K562 (cell line): ENCODE measurements around the gene CHCHD1. TPM values are rescaled to one million over a fixed set of nuclear protein-coding genes. Genes with fewer than 3 reads are reported as not detected.
A peak's percentile ranks its signal among the peaks of the same experiment; 100 is the strongest.

Experiments used
- ASH1L ChIP-seq: fragments of 450-650 bp; IDR thresholded peaks from 2 replicates; pipeline ENCODE4 v1.6.1; 2018; ENCODE audit warnings: borderline replicate concordance, mild to moderate bottlenecking, low read depth; ENCODE audit not compliant: partially characterized antibody
- BCL6 ChIP-seq: fragments of 250-450 bp; sonication (Bioruptor Pico); IDR thresholded peaks from 2 replicates; pipeline ENCODE4 v1.4.0; 2020
- C11orf30 ChIP-seq: fragments of 450-650 bp; IDR thresholded peaks from 2 replicates; pipeline ENCODE4 v1.6.1; 2016; ENCODE audit warnings: low read depth, mild to moderate bottlenecking
- FIP1L1 ChIP-seq: fragments of 200-400 bp; formaldehyde crosslinking; IDR thresholded peaks from 2 replicates; pipeline ENCODE4 v1.6.1; 2018; ENCODE audit warnings: mild to moderate bottlenecking, low read depth, low read length; ENCODE audit not compliant: poor library complexity, severe bottlenecking
- HNRNPK ChIP-seq: fragments of 200-400 bp; formaldehyde crosslinking; IDR thresholded peaks from one replicate; pipeline ENCODE4 v1.6.1; 2018; ENCODE audit warnings: mild to moderate bottlenecking, low read depth, low read length; ENCODE audit not compliant: poor library complexity, severe bottlenecking
- IRF2 ChIP-seq: sonication (generic); formaldehyde crosslinking; IDR thresholded peaks from 2 replicates; pipeline ENCODE4 v1.8.1; 2022; ENCODE audit warnings: mild to moderate bottlenecking, missing genetic modification reagents
- KAT7 ChIP-seq: sonication (generic); formaldehyde crosslinking; IDR thresholded peaks from 2 replicates; pipeline ENCODE4 v1.8.0; 2022; ENCODE audit warnings: missing genetic modification reagents, mild to moderate bottlenecking, borderline replicate concordance
- MAFK ChIP-seq: IDR thresholded peaks from 2 replicates; pipeline ENCODE4 v1.6.1; 2011; ENCODE audit warnings: low read length, improper control_type of control experiment
- NCOA2 ChIP-seq, 2 experiments: fragments of 450-650 bp; IDR thresholded peaks; 2 replicates each; pipeline ENCODE4 v1.6.1; 2018; ENCODE audit warnings: mild to moderate bottlenecking in 2 of 2, moderate library complexity in 1 of 2; ENCODE audit not compliant: partially characterized antibody in 2 of 2
- NFIC ChIP-seq: fragments of 450-650 bp; IDR thresholded peaks from 2 replicates; pipeline ENCODE4 v1.6.1; 2017; ENCODE audit warnings: mild to moderate bottlenecking, inconsistent platforms
- NR2C1 ChIP-seq, 2 experiments: fragments of 450-650 bp; IDR thresholded peaks; 2 replicates each; pipeline ENCODE4 v1.6.1; 2017; ENCODE audit warnings: mild to moderate bottlenecking in 2 of 2, antibody characterized with exemption in 1 of 2, inconsistent platforms in 1 of 2, missing compliant biosample characterization in 1 of 2, missing genetic modification characterization in 1 of 2
- NR4A1 ChIP-seq, 2 experiments: fragments of 250-450 bp in 1 of 2; fragments of 450-650 bp in 1 of 2; sonication (Bioruptor Pico) in 1 of 2; IDR thresholded peaks; 2 replicates each; pipeline versions ENCODE4 v1.4.0 to v1.6.1; 2016 to 2020; ENCODE audit warnings: mild to moderate bottlenecking in 2 of 2, missing compliant biosample characterization in 1 of 2, missing genetic modification characterization in 1 of 2, moderate library complexity in 1 of 2
- POLR2A ChIP-seq: fragments of 450-650 bp; conservative IDR thresholded peaks from 2 replicates; pipeline ENCODE4 v1.6.1; 2016
- POLR2AphosphoS5 ChIP-seq: IDR thresholded peaks from 2 replicates; pipeline ENCODE4 v1.6.1; 2011; ENCODE audit warnings: mild to moderate bottlenecking, low read depth, low read length, moderate library complexity; ENCODE audit not compliant: control insufficient read depth, insufficient read depth
- POLR2H ChIP-seq: IDR thresholded peaks from 2 replicates; pipeline ENCODE4 v1.6.1; 2016; ENCODE audit warnings: missing genetic modification characterization, low read depth, mild to moderate bottlenecking, control low read depth, missing compliant biosample characterization, moderate library complexity
- RAD51 ChIP-seq: fragments of 450-650 bp; IDR thresholded peaks from 2 replicates; pipeline ENCODE4 v1.7.1; 2016; ENCODE audit warnings: low read depth, mild to moderate bottlenecking, borderline replicate concordance
- RNF2 ChIP-seq: sonication (generic); IDR thresholded peaks from 2 replicates; pipeline ENCODE4 v1.6.1; 2016
- SMAD1 ChIP-seq: fragments of 150-350 bp; IDR thresholded peaks from 2 replicates; pipeline ENCODE4 v1.6.1; 2014; ENCODE audit warnings: low read length, low read depth; ENCODE audit not compliant: partially characterized antibody
- TARDBP ChIP-seq: fragments of 450-650 bp; IDR thresholded peaks from 2 replicates; pipeline ENCODE4 v1.6.1; 2016
- TOE1 ChIP-seq, 2 experiments: fragments of 450-650 bp in 1 of 2; sonication (generic) in 1 of 2; formaldehyde crosslinking in 1 of 2; IDR thresholded peaks; 2 replicates each; pipeline versions ENCODE4 v1.7.1 to v1.8.0; 2016 to 2022; ENCODE audit warnings: borderline replicate concordance in 2 of 2, mild to moderate bottlenecking in 2 of 2, antibody characterized with exemption in 1 of 2, inconsistent platforms in 1 of 2, low read depth in 1 of 2, missing genetic modification reagents in 1 of 2, moderate library complexity in 1 of 2
- TRIM28 ChIP-seq: fragments of 450-650 bp; IDR thresholded peaks from 2 replicates; pipeline ENCODE4 v1.6.1; 2017
- ZBTB7A ChIP-seq: IDR thresholded peaks from 2 replicates; pipeline ENCODE4 v1.6.1; 2011; ENCODE audit warnings: low read depth, mild to moderate bottlenecking, low read length, moderate library complexity, borderline replicate concordance; ENCODE audit not compliant: control insufficient read depth
- ZNF24 ChIP-seq: fragments of 450-650 bp; IDR thresholded peaks from 2 replicates; pipeline ENCODE4 v1.6.1; 2016
- ZNF583 ChIP-seq: fragments of 250-450 bp; sonication (Bioruptor Pico); IDR thresholded peaks from 2 replicates; pipeline ENCODE4 v1.4.0; 2020
- polyA plus RNA-seq, 8 experiments: library from polyadenylated mRNA; depleted of rRNA in 4 of 8; stranded (reverse) in 5 of 8; unstranded in 3 of 8; fragments of >200 nt; fragmentation: Nextera tagmentation in 2 of 8; fragmentation: Illumina TruSeq in 1 of 8; extraction: Ambion mirVana in 2 of 8; extraction: Trizol in 1 of 8; gene quantifications; 2 replicates each; pipeline versions ENCODE4 v1.2.1 to v1.2.3, GENCODE V29; 2011 to 2014; ENCODE audit warnings: inconsistent platforms in 1 of 8, missing spikeins in 1 of 8
- total RNA-seq, 7 experiments: library from RNA; depleted of rRNA in 6 of 7; stranded (reverse); fragments of >200 nt in 6 of 7; fragmentation: Illumina TruSeq in 2 of 7; extraction: Trizol in 2 of 7; gene quantifications; 2 replicates each; pipeline versions ENCODE4 v1.2.1 to v1.2.3, GENCODE V29; 2011 to 2021; ENCODE audit warnings: low replicate concordance in 1 of 7
- TF ChIP-seq, protein P1 (sequence below): fragments of 450-650 bp; conservative IDR thresholded peaks from 2 replicates; pipeline ENCODE4 v1.6.1; 2016; ENCODE audit warnings: missing genetic modification characterization, low read depth, mild to moderate bottlenecking, missing compliant biosample characterization, moderate library complexity
- TF ChIP-seq, protein P2 (sequence below): sonication (generic); IDR thresholded peaks from 2 replicates; pipeline ENCODE4 v1.6.1; 2016

Gene CHCHD1
- total and polyA plus RNA-seq, 9 of the 15 experiments (the other 6 are each of a cell fraction or from before 2014, with no cell fraction given), result 52.9 to 126 (median 83.4) TPM

DNA sequence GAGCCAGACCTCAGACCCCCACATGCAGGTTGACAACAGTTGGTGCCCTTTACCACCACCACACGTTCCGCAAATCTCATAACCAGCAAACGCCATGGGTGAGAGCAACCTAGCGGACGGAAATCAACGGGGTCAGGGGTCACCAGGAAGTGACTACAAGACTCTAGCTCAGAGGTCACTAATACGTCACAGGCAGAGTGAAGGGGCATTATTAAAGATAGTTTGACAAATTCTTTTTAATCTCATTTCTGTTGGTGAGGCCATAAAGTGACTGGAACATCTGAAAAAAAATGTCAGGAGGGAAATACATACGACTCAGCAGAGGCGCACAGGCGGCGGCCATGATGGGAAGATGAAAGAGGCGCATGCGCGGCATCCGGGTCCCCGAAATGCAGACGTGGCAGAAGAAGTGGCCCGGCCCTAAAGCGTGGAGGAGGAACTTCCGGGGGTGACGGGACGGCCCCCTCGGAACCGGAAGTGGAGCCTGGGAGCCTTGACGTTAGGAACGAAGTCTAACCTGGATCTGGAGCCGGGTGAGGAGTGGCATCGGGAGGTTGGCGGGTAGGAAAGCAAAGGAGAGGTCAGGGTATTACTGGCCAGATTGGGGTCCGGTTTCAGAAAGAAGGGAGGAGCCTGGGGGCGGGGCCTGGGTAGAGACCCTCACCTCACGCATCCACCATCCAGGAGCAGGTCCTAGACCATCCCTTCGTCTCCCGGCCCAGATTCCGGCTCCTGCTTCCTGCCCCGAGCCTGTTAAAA lies 37.8 kb upstream of the CHCHD1 start, which contains the start of gene SEC24C (continued):
- 0 out of 2 replicates have a peak, but pooled peaks have one; percentile 41 for TF ChIP-seq NR4A1 (CRISPR knock-in tag; IDR thresholded peaks at IDR 0.05)
- no peak; the same call in 1 of the 2 replicates for TF ChIP-seq NR4A1 (tag; IDR thresholded peaks at IDR 0.05)
- peak; percentile 99 for TF ChIP-seq NR2C1 (IDR thresholded peaks at IDR 0.05)
- peak; percentile 100 for TF ChIP-seq NR2C1 (tag; IDR thresholded peaks at IDR 0.05)
- TF ChIP-seq, protein P1, sequence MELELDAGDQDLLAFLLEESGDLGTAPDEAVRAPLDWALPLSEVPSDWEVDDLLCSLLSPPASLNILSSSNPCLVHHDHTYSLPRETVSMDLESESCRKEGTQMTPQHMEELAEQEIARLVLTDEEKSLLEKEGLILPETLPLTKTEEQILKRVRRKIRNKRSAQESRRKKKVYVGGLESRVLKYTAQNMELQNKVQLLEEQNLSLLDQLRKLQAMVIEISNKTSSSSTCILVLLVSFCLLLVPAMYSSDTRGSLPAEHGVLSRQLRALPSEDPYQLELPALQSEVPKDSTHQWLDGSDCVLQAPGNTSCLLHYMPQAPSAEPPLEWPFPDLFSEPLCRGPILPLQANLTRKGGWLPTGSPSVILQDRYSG, result peak; percentile 53; the same call in 1 of the 2 replicates
- TF ChIP-seq ZNF583 (CRISPR knock-in tag), result peak; percentile 84
- no peak for TF ChIP-seq SMAD1
- TF ChIP-seq NCOA2 (IDR thresholded peaks at IDR 0.05; ENCODE audit: partially characterized antibody in 2 of 2), result no peak
- TF ChIP-seq ZNF24, result no peak
- TF ChIP-seq RAD51, result peak; percentile 20; the same call in 1 of the 2 replicates
- peak; percentile 67 for TF ChIP-seq NFIC
- TF ChIP-seq ASH1L, result peak; percentile 82
- TF ChIP-seq TARDBP, result peak; percentile 81; the same call in 1 of the 2 replicates
- TF ChIP-seq FIP1L1, result no peak
- TF ChIP-seq POLR2H (tag), result peak; percentile 96
- TF ChIP-seq TOE1 (IDR thresholded peaks at IDR 0.05; ENCODE audit: borderline replicate concordance), result 0 out of 2 replicates have a peak, but pooled peaks have one; percentile 38
- 0 out of 2 replicates have a peak, but pooled peaks have one; percentile 82 for TF ChIP-seq TOE1 (CRISPR knock-in tag; IDR thresholded peaks at IDR 0.05; ENCODE audit: borderline replicate concordance, low read depth)
- peak; percentile 97 for TF ChIP-seq C11orf30
- TF ChIP-seq MAFK, result peak; percentile 78
- no peak for TF ChIP-seq IRF2
- TF ChIP-seq HNRNPK, result no peak
- TF ChIP-seq POLR2AphosphoS5, result peak; percentile 94
- peak; percentile 78 for TF ChIP-seq RNF2
- peak; percentile 73 for TF ChIP-seq ZBTB7A
- TF ChIP-seq TRIM28, result peak; percentile 60; the same call in 1 of the 2 replicates
- peak; percentile 80 for TF ChIP-seq BCL6 (CRISPR knock-in tag)
- peak; percentile 98 for TF ChIP-seq POLR2A
- TF ChIP-seq, protein P2, sequence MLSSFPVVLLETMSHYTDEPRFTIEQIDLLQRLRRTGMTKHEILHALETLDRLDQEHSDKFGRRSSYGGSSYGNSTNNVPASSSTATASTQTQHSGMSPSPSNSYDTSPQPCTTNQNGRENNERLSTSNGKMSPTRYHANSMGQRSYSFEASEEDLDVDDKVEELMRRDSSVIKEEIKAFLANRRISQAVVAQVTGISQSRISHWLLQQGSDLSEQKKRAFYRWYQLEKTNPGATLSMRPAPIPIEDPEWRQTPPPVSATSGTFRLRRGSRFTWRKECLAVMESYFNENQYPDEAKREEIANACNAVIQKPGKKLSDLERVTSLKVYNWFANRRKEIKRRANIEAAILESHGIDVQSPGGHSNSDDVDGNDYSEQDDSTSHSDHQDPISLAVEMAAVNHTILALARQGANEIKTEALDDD, result no peak; the same call in none of the 2 replicates
- peak; percentile 93; the same call in 1 of the 2 replicates for TF ChIP-seq KAT7 (CRISPR knock-in tag)
